Panc1 (cell line): ENCODE results near the gene STARD8. TPM values are rescaled to one million over a fixed set of nuclear protein-coding genes. Genes with fewer than 3 reads are reported as not detected.

Source experiments
- ATAC-seq: fragments of 200-7000 bp; cut with Tn5 transposase; 2 replicates; pipeline ENCODE4 v1.9.1; 2020; ENCODE audit warnings: mild to moderate bottlenecking, moderate library complexity
- BruUV-seq: library from RNA; stranded (reverse); fragments of 400-500 nt; replicated peaks from 2 replicates; lab custom pipeline; 2021; lab: Mats Ljungman, UMichigan
- CTCF ChIA-PET: fragments of 300-600 bp; sonication (Branson Sonifier 250); formaldehyde crosslinking; loops from one replicate; lab custom pipeline; 2022; ENCODE audit warnings: antibody characterized with exemption; lab: Charles Lee
- POLR2A ChIA-PET: fragments of 300-600 bp; sonication (Branson Sonifier 250); formaldehyde crosslinking; loops from one replicate; lab custom pipeline; 2022; ENCODE audit warnings: antibody characterized with exemption; lab: Charles Lee
- DNase-seq: peaks from one replicate; pipeline ENCODE4 v3.0.0-alpha.2; 2010; ENCODE audit warnings: low read depth, low spot score
- H3K27ac ChIP-seq: 2 replicates; pipeline ENCODE4 v1.5.1; 2011; ENCODE audit warnings: mild to moderate bottlenecking, low read length, inconsistent platforms
- H3K27me3 ChIP-seq: fragments of 200-500 bp; sonication (Bioruptor generic); 2 replicates; pipeline ENCODE4 v1.6.0; 2014; ENCODE audit warnings: low read length, inconsistent platforms; ENCODE audit not compliant: control insufficient read depth, insufficient read depth
- H3K36me3 ChIP-seq: fragments of 200-500 bp; sonication (Bioruptor generic); 2 replicates; pipeline ENCODE4 v1.5.1; 2014; ENCODE audit warnings: inconsistent platforms, mild to moderate bottlenecking, low read length, moderate library complexity; ENCODE audit not compliant: control insufficient read depth, insufficient read depth
- H3K4me1 ChIP-seq: 2 replicates; pipeline ENCODE4 v1.5.1; 2011; ENCODE audit warnings: inconsistent platforms, mild to moderate bottlenecking, low read length, moderate library complexity; ENCODE audit not compliant: control insufficient read depth, insufficient read depth
- H3K4me3 ChIP-seq, 2 experiments: 2 replicates each; pipeline ENCODE4 v1.5.1; 2011 to 2012; ENCODE audit warnings: low read depth in 2 of 2, low read length in 2 of 2, mild to moderate bottlenecking in 2 of 2, inconsistent platforms in 1 of 2, moderate library complexity in 1 of 2
- H3K9me3 ChIP-seq: fragments of 200-500 bp; sonication (Bioruptor generic); 2 replicates; pipeline ENCODE4 v1.5.1; 2014; ENCODE audit warnings: low read depth, mild to moderate bottlenecking, inconsistent platforms, low read length, moderate library complexity; ENCODE audit not compliant: control insufficient read depth, insufficient read depth
- CTCF ChIP-seq: fragments of 450-650 bp; IDR thresholded peaks from 2 replicates; pipeline ENCODE4 v1.5.1; 2017; ENCODE audit warnings: mild to moderate bottlenecking
- POLR2AphosphoS5 ChIP-seq: IDR thresholded peaks from 2 replicates; pipeline ENCODE4 v1.6.1; 2012; ENCODE audit warnings: mild to moderate bottlenecking, low read depth, low read length, moderate library complexity
- REST ChIP-seq, 2 experiments: IDR thresholded peaks; 2 replicates each; pipeline ENCODE4 v1.6.1; 2011 to 2012; ENCODE audit warnings: low read depth in 2 of 2, control low read depth in 1 of 2, low read length in 1 of 2, mild to moderate bottlenecking in 1 of 2, moderate library complexity in 1 of 2; ENCODE audit not compliant: insufficient read depth in 1 of 2
- SIN3A ChIP-seq: IDR thresholded peaks from 2 replicates; pipeline ENCODE4 v1.6.1; 2012; ENCODE audit warnings: low read depth, mild to moderate bottlenecking, low read length, moderate library complexity, borderline replicate concordance; ENCODE audit not compliant: insufficient read depth
- TCF7L2 ChIP-seq: IDR thresholded peaks from 2 replicates; pipeline ENCODE4 v1.6.1; 2011; ENCODE audit warnings: mild to moderate bottlenecking, low read depth, low read length, inconsistent platforms
- in situ Hi-C: cut with HindIII; loops from 2 replicates; pipeline ENCODE4 v1.10.0; 2016; ENCODE audit warnings: low sequenced_read_pairs, low pct_unique_long_range_greater_than_20kb
- intact Hi-C: fragments of 100-400 bp; cut with micrococcal nuclease; formaldehyde crosslinking; loops from one replicate; pipeline ENCODE4 v1.10.0; 2022; ENCODE audit not compliant: unreplicated experiment
- total RNA-seq: library from RNA; stranded (reverse); gene quantifications from one replicate; pipeline ENCODE4 v1.2.1, GENCODE V29; 2021; ENCODE audit not compliant: unreplicated experiment

STARD8 gene
- total RNA-seq, 1 experiment from 2014 or later = 4.6 TPM

- no peaks in the 10 kb centered on the region for H3K36me3 ChIP-seq
- no TSS peak for BruUV-seq
- no peak for ATAC-seq
- in situ Hi-C loops (no loop called here), intact Hi-C loops (no loop called here)
- H3K27me3 ChIP-seq = no peaks in the 10 kb centered on the region
- CTCF ChIA-PET = no interaction called here
- POLR2A ChIA-PET = no interaction called here
- no peaks in the 10 kb centered on the region for H3K4me1 ChIP-seq
- no peak overlapping the region for H3K27ac ChIP-seq
- H3K9me3 ChIP-seq = no peaks in the 10 kb centered on the region
- no peak overlapping the region for H3K4me3 ChIP-seq
- TF ChIP-seq TCF7L2 (no peak), CTCF (no peak), REST (IDR thresholded peaks at IDR 0.05; ENCODE audit: insufficient read depth in 1 of 2, low read depth in 2 of 2, low read length in 1 of 2) (no peak), POLR2AphosphoS5 (no peak), SIN3A (no peak)
- no peak for DNase-seq
These were observed 61.2 kb downstream of the STARD8 start for GRCh38 chrX:68708503-68709290.

GRCh38 chrX:68710870-68711576, 63.6 kb downstream of the STARD8 start:
- in situ Hi-C loops = no loop called here
- DNase-seq (no peak), ATAC-seq (peak; percentile 95)
- CTCF ChIA-PET = interaction anchor here (0.6 to 1.2 kb wide), 3 partner anchors 9 to 514 kb away, joined by 4 to 9 read pairs (median 5); no protein-coding TSS in a partner anchor
- H3K27me3 ChIP-seq = no peaks in the 10 kb centered on the region
- BruUV-seq = no TSS peak
- intact Hi-C loops = loop anchor here (5.0 kb wide), 2 partner anchors 199 to 514 kb away; no protein-coding TSS in a partner anchor
- no peaks in the 10 kb centered on the region for H3K4me1 ChIP-seq
- H3K27ac ChIP-seq = no peak overlapping the region
- no peaks in the 10 kb centered on the region for H3K9me3 ChIP-seq
- POLR2A ChIA-PET = interaction anchor here (0.6 kb wide), 1 partner anchor 271 kb away, joined by 6 read pairs; no protein-coding TSS in a partner anchor
- no peaks in the 10 kb centered on the region for H3K36me3 ChIP-seq
- TF ChIP-seq REST (IDR thresholded peaks at IDR 0.05; ENCODE audit: insufficient read depth in 1 of 2, low read depth in 2 of 2, low read length in 1 of 2) (no peak), CTCF (peak; percentile 75)
- H3K4me3 ChIP-seq = no peak overlapping the region
